Transverse colon (tissue), 4 donors: Measurements from ENCODE around the gene AP3S1.

ENCODE experiments used
- EP300 ChIP-seq: sonication (generic); formaldehyde crosslinking; IDR thresholded peaks from one replicate; pipeline ENCODE4 v1.6.1; 2017; ENCODE audit warnings: antibody characterized with exemption, low read depth
- POLR2A ChIP-seq: fragments of 450-650 bp; IDR thresholded peaks from one replicate; pipeline ENCODE4 v1.6.1; 2016; ENCODE audit warnings: antibody characterized with exemption, mild to moderate bottlenecking, moderate library complexity
- POLR2AphosphoS5 ChIP-seq, 3 donors: sonication (generic); formaldehyde crosslinking; IDR thresholded peaks; one replicate each; pipeline ENCODE4 v1.6.1; 2016; ENCODE audit warnings: antibody characterized with exemption in 3 of 3
- TF ChIP-seq, protein P1 (sequence below), 5 experiments: fragments of 200-600 bp in 3 of 5; fragments of 450-650 bp in 2 of 5; sonication (generic) in 3 of 5; IDR thresholded peaks; 1 replicate in 2 of 5; 2 replicates in 3 of 5; pipeline ENCODE4 v1.5.1; 2016 to 2017; ENCODE audit warnings: antibody characterized with exemption in 5 of 5, inconsistent platforms in 3 of 5, mild to moderate bottlenecking in 2 of 5, moderate library complexity in 1 of 5

DNA sequence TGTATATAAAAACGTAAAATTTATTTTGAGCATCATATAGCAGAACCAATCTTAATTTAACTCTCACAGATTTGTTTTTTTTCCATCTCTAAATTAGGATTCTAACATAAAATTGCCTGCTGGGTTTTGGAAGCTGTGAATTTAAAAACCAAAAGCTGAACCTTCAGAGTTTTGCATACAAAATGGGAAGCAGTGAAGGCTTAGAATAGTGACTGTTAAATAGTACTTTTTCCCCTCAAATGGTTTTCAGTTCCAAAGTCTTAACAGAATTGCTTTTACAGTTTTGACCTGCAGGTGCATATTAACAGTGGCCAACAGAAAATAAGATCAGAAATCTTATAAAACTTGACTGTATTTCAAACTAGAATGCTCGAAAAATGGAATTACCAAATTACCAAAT, 65.4 kb downstream of the AP3S1 start:
- TF ChIP-seq, protein P1, sequence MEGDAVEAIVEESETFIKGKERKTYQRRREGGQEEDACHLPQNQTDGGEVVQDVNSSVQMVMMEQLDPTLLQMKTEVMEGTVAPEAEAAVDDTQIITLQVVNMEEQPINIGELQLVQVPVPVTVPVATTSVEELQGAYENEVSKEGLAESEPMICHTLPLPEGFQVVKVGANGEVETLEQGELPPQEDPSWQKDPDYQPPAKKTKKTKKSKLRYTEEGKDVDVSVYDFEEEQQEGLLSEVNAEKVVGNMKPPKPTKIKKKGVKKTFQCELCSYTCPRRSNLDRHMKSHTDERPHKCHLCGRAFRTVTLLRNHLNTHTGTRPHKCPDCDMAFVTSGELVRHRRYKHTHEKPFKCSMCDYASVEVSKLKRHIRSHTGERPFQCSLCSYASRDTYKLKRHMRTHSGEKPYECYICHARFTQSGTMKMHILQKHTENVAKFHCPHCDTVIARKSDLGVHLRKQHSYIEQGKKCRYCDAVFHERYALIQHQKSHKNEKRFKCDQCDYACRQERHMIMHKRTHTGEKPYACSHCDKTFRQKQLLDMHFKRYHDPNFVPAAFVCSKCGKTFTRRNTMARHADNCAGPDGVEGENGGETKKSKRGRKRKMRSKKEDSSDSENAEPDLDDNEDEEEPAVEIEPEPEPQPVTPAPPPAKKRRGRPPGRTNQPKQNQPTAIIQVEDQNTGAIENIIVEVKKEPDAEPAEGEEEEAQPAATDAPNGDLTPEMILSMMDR (IDR thresholded peaks at IDR 0.05): no peak
- TF ChIP-seq EP300 (no peak), POLR2A (no peak), POLR2AphosphoS5 (IDR thresholded peaks at IDR 0.05) (no peak)
